Measurements from ENCODE around the gene CLOCK. TPM values are rescaled to one million over a fixed set of nuclear protein-coding genes. Genes with fewer than 3 reads are reported as not detected.

The CLOCK gene
- total RNA-seq, 1 donor from 2014 or later: 17.5 TPM

DNA sequence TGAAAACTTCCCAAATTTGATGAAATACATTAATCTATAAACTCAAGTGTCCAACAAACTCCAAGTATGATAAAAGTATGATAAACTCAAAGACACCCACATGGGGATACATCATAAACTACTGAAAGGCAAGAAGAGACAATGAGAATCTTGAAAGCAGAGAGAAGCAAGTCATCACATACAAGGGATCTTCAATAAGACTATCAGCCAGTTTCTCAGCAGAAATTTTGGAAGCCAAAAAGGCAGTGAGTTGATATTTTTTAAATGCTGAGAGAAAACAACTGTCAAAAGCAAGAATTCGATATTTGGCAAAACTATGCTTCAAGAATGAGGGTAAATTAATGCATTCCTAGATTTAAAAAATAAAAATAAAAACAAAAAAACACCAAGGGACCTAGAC lies 28.8 kb upstream of the CLOCK start:
- Mint-ChIP-seq H3K4me3 (no peak overlapping the region), H3K9me3 (peaks cover 4% of the 10 kb centered on the region), H3K27me3 (no peaks in the 10 kb centered on the region), H3K4me1 (ENCODE audit: unreplicated experiment) (no peaks in the 10 kb centered on the region), H3K27ac (no peak overlapping the region), H3K36me3 (no peaks in the 10 kb centered on the region)
- no peak for DNase-seq (ENCODE audit: extremely low spot score, unreplicated experiment)
- TF ChIP-seq, protein P1, sequence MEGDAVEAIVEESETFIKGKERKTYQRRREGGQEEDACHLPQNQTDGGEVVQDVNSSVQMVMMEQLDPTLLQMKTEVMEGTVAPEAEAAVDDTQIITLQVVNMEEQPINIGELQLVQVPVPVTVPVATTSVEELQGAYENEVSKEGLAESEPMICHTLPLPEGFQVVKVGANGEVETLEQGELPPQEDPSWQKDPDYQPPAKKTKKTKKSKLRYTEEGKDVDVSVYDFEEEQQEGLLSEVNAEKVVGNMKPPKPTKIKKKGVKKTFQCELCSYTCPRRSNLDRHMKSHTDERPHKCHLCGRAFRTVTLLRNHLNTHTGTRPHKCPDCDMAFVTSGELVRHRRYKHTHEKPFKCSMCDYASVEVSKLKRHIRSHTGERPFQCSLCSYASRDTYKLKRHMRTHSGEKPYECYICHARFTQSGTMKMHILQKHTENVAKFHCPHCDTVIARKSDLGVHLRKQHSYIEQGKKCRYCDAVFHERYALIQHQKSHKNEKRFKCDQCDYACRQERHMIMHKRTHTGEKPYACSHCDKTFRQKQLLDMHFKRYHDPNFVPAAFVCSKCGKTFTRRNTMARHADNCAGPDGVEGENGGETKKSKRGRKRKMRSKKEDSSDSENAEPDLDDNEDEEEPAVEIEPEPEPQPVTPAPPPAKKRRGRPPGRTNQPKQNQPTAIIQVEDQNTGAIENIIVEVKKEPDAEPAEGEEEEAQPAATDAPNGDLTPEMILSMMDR (conservative IDR thresholded peaks at IDR 0.05): no peak

DNA sequence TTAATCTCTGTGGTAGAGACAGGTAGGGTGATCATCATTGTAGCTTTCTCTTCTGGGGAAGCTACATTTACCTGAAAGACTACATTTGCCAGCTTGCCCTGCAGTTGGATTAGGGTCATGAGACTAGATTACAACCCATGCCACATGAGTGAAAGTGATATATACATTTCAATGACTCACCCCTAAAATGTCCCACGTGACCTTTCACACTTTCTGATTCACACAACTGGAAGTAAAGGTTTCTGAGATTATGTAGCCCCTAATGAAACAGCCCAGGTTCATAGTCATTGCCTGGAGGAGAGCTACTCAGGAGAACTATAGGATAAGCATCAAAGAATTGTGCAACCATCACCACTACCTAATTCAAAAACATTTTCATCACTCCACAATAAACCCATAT lies 27.5 kb upstream of the CLOCK start:
- H3K4me1 Mint-ChIP-seq (ENCODE audit: unreplicated experiment): no peaks in the 10 kb centered on the region
- no peaks in the 10 kb centered on the region for H3K36me3 Mint-ChIP-seq
- DNase-seq (ENCODE audit: extremely low spot score, unreplicated experiment): no peak
- no peak overlapping the region for H3K27ac Mint-ChIP-seq
- TF ChIP-seq, protein P1 (conservative IDR thresholded peaks at IDR 0.05): no peak
- no peaks in the 10 kb centered on the region for H3K27me3 Mint-ChIP-seq
- H3K9me3 Mint-ChIP-seq: peaks cover 4% of the 10 kb centered on the region
- H3K4me3 Mint-ChIP-seq: no peak overlapping the region

DNA sequence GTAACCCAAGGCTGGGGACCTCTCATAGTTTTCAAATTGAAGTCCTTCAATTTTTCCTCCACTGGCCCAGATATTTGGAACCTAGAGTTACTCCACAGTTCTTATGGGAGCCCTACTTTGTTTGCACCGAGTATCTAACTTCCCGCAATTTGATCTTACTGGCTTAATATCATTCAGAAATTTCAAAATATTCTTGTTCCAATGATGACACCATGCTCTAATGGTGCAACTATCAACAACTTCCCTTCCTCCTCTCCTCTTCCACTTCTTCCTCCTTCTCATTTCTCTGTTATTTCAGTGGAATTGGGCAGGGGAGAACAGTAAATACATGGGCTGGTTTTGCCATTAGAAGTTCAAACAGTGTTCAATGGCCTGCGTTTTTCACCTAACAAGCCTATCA lies 25.1 kb upstream of the CLOCK start:
- Mint-ChIP-seq H3K27me3 (no peaks in the 10 kb centered on the region), H3K9me3 (peaks cover 4% of the 10 kb centered on the region), H3K36me3 (no peaks in the 10 kb centered on the region), H3K4me1 (ENCODE audit: unreplicated experiment) (no peaks in the 10 kb centered on the region), H3K27ac (no peak overlapping the region), H3K4me3 (no peak overlapping the region)
- DNase-seq (ENCODE audit: extremely low spot score, unreplicated experiment): no peak
- TF ChIP-seq, protein P1 (conservative IDR thresholded peaks at IDR 0.05): no peak

DNA sequence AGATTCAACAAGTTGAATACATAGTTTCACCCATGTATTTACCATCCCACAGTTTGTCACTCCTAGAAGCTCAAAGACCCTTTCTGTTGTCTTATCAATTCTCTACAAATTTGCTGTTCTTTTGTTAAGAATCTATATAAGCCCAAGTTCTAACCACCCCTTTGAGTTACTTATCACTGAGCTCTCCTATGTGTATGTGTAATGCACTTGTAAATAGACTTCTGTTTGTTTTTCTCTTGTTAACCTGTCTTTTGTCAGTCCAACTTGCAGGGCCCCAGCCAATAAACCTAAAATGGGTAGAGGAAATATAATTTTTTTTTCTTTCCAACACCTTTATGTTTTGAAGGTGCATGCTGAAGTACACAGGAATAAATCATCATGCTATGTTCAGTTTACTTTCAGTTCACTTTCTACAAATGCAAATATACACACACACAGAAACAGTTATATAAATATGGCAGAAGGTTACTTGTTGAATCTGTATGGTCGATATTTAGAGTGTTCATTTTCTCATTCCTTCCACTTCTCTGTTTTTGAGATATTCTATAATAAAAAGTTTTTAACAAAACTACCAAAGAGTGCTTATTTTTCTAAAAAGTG lies 22.3 kb upstream of the CLOCK start:
- Mint-ChIP-seq H3K27me3 (peaks cover 3% of the 10 kb centered on the region), H3K4me3 (no peak overlapping the region), H3K36me3 (no peaks in the 10 kb centered on the region), H3K27ac (no peak overlapping the region), H3K4me1 (ENCODE audit: unreplicated experiment) (no peaks in the 10 kb centered on the region), H3K9me3 (no peaks in the 10 kb centered on the region)
- DNase-seq (ENCODE audit: extremely low spot score, unreplicated experiment): no peak
- TF ChIP-seq, protein P1 (conservative IDR thresholded peaks at IDR 0.05): no peak

DNA sequence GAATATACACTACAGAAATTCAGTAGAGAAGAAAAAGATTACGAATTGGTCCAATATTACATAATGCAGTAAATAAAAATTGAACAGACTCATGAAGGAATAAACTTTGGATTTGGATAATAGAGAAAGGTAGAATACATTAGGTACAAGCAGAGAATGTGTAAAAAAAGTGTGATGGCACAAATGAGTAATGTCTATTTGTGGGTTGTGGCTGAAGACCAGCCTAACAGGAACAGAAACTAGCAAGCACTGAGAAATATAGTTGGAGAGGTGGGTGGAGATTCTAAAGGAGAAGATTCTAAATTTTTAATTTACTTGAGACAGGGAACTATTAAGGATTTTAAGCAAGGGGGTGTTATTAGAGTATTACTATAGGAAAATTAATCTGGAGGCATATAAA lies 15.2 kb upstream of the CLOCK start:
- no peaks in the 10 kb centered on the region for H3K36me3 Mint-ChIP-seq
- H3K27ac Mint-ChIP-seq: no peak overlapping the region
- TF ChIP-seq, protein P1 (conservative IDR thresholded peaks at IDR 0.05): no peak
- no peak for DNase-seq (ENCODE audit: extremely low spot score, unreplicated experiment)
- no peaks in the 10 kb centered on the region for H3K9me3 Mint-ChIP-seq
- no peak overlapping the region for H3K4me3 Mint-ChIP-seq
- no peaks in the 10 kb centered on the region for H3K4me1 Mint-ChIP-seq (ENCODE audit: unreplicated experiment)
- peaks cover 3% of the 10 kb centered on the region for H3K27me3 Mint-ChIP-seq

DNA sequence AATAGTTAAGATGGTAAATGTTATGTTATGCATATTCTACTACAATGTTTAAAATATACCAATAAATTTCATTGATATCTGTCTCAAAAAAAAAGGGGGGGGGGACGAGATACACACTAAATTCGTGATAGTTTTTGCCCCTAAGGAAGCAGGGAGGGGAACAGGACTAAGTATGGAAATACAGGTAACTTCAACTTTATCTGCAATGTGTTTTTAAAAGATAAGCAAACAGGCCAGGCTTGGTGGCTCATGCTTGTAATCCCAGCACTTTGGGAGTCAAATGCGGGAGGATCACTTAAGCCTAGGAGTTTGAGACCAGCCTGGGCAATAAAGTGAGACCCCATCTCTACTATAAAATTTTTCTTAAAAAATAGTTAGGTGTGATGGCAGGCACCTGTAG lies 13.4 kb upstream of the CLOCK start:
- H3K27ac Mint-ChIP-seq: no peak overlapping the region
- no peaks in the 10 kb centered on the region for H3K4me1 Mint-ChIP-seq (ENCODE audit: unreplicated experiment)
- H3K9me3 Mint-ChIP-seq: no peaks in the 10 kb centered on the region
- H3K27me3 Mint-ChIP-seq: peaks cover 3% of the 10 kb centered on the region
- DNase-seq (ENCODE audit: extremely low spot score, unreplicated experiment): no peak
- H3K36me3 Mint-ChIP-seq: no peaks in the 10 kb centered on the region
- TF ChIP-seq, protein P1 (conservative IDR thresholded peaks at IDR 0.05): no peak
- no peak overlapping the region for H3K4me3 Mint-ChIP-seq
